Sigmoid colon (tissue), 4 donors: ENCODE data around the gene KLHDC9.

ENCODE experiments used
- POLR2AphosphoS5 ChIP-seq, 4 donors: sonication (generic); formaldehyde crosslinking; IDR thresholded peaks; one replicate each; pipeline ENCODE4 v1.6.1; 2017; ENCODE audit warnings: antibody characterized with exemption in 4 of 4
- TF ChIP-seq, protein P1 (sequence below), 4 experiments: fragments of 450-650 bp in 3 of 4; fragments of 200-600 bp in 1 of 4; IDR thresholded peaks; one replicate each; pipeline ENCODE4 v1.5.1; 2016 to 2019; ENCODE audit warnings: antibody characterized with exemption in 4 of 4, mild to moderate bottlenecking in 3 of 4, moderate library complexity in 2 of 4

GRCh38 chr1:161145832-161146231 lies 47.7 kb downstream of the KLHDC9 start:
- TF ChIP-seq, protein P1, sequence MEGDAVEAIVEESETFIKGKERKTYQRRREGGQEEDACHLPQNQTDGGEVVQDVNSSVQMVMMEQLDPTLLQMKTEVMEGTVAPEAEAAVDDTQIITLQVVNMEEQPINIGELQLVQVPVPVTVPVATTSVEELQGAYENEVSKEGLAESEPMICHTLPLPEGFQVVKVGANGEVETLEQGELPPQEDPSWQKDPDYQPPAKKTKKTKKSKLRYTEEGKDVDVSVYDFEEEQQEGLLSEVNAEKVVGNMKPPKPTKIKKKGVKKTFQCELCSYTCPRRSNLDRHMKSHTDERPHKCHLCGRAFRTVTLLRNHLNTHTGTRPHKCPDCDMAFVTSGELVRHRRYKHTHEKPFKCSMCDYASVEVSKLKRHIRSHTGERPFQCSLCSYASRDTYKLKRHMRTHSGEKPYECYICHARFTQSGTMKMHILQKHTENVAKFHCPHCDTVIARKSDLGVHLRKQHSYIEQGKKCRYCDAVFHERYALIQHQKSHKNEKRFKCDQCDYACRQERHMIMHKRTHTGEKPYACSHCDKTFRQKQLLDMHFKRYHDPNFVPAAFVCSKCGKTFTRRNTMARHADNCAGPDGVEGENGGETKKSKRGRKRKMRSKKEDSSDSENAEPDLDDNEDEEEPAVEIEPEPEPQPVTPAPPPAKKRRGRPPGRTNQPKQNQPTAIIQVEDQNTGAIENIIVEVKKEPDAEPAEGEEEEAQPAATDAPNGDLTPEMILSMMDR (IDR thresholded peaks at IDR 0.05): no peak
- TF ChIP-seq POLR2AphosphoS5 (IDR thresholded peaks at IDR 0.05): no peak
